H1 (cell line): ENCODE measurements around the gene SPRR4.

Experiments used
- CREB1 ChIP-seq: IDR thresholded peaks from 2 replicates; pipeline ENCODE4 v1.6.1; 2012; ENCODE audit warnings: inconsistent platforms
- MAFK ChIP-seq: IDR thresholded peaks from 2 replicates; pipeline ENCODE4 v1.6.1; 2012; ENCODE audit warnings: low read depth, mild to moderate bottlenecking, improper control_type of control experiment, low read length
- POLR2A ChIP-seq, 2 experiments: IDR thresholded peaks; 1 replicate in 1 of 2; 2 replicates in 1 of 2; pipeline ENCODE4 v1.6.1; 2011; ENCODE audit warnings: low read depth in 2 of 2, low read length in 2 of 2, mild to moderate bottlenecking in 2 of 2; ENCODE audit errors: control extremely low read depth in 1 of 2
- TF ChIP-seq, protein P1 (sequence below), 3 experiments: IDR thresholded peaks; 1 replicate in 2 of 3; 2 replicates in 1 of 3; pipeline versions ENCODE4 v1.5.1 to v1.6.1; 2011; ENCODE audit warnings: low read length in 3 of 3, mild to moderate bottlenecking in 3 of 3, inconsistent platforms in 2 of 3, low read depth in 1 of 3, moderate library complexity in 1 of 3; ENCODE audit not compliant: insufficient read depth in 1 of 3; ENCODE audit errors: control extremely low read depth in 1 of 3

GRCh38 chr1:152941037-152941711, 29.3 kb upstream of the SPRR4 start:
- TF ChIP-seq CREB1, result no peak
- TF ChIP-seq, protein P1, sequence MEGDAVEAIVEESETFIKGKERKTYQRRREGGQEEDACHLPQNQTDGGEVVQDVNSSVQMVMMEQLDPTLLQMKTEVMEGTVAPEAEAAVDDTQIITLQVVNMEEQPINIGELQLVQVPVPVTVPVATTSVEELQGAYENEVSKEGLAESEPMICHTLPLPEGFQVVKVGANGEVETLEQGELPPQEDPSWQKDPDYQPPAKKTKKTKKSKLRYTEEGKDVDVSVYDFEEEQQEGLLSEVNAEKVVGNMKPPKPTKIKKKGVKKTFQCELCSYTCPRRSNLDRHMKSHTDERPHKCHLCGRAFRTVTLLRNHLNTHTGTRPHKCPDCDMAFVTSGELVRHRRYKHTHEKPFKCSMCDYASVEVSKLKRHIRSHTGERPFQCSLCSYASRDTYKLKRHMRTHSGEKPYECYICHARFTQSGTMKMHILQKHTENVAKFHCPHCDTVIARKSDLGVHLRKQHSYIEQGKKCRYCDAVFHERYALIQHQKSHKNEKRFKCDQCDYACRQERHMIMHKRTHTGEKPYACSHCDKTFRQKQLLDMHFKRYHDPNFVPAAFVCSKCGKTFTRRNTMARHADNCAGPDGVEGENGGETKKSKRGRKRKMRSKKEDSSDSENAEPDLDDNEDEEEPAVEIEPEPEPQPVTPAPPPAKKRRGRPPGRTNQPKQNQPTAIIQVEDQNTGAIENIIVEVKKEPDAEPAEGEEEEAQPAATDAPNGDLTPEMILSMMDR (IDR thresholded peaks at IDR 0.05; ENCODE audit: control extremely low read depth in 1 of 3, insufficient read depth in 1 of 3, low read depth in 1 of 3, low read length in 3 of 3), result peak in 1 of 3 experiments; percentile 44; a peak in 1 of 4 replicates
- no peak for TF ChIP-seq MAFK
- no peak for TF ChIP-seq POLR2A (IDR thresholded peaks at IDR 0.05; ENCODE audit: control extremely low read depth in 1 of 2, low read depth in 2 of 2, low read length in 2 of 2)
